GM10847 (cell line): ENCODE measurements around the gene TMEM131.

Experiments used
- POLR2A ChIP-seq: IDR thresholded peaks from 2 replicates; pipeline ENCODE4 v1.6.1; 2011; ENCODE audit not compliant: insufficient read length; ENCODE audit errors: extremely low read depth

Gene TMEM131

GRCh38 chr2:97717613-97717995 lies 278.1 kb downstream of the TMEM131 start:
- no peak for TF ChIP-seq POLR2A

DNA sequence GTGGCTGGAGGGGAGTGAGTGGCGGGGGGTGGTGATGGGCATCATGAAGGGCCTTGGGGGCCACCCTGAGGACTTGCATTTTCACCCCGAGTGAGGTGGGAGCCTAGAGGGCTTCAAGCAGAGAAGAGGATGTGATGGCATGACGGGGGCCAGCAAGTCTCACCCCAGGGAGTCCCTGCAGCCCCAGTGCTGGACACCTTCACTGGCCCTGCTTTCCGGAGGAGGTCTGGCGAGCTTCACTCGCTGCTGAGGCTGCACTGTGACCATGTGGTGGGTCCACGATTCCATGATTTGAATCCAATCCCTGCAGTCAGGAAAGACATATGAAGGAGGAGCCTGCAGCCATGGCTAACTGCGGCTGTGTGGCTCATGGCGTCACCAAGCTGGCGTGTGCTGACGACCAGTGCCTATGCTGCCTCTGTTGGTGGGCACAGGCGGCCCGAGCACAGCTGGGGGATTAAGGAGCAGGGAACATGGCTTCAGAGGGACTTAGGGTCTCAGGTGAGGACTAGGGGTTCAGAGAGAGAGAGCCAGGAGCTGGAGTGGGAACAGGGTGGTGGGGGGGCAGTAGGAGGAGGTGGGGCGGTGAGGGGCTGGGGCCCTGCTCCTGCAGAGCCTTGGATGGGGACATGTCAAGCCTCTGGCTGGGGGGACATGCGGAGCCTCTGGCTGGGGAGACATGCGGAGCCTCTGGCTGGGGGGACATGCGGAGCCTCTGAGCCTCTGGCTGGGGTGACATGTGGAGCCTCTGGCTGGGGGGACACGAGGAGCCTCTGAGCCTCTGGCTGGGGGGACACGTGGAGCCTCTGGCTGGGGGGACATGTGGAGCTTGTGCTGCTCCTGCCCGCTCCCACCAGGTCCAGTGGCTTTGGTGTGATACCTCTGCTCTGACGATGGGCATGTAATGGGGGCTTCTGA lies 278.8 kb downstream of the TMEM131 start:
- no peak for TF ChIP-seq POLR2A

GRCh38 chr2:97715951-97716694 lies 279.6 kb downstream of the TMEM131 start:
- TF ChIP-seq POLR2A: no peak

- no peak for TF ChIP-seq POLR2A
Observed at GRCh38 chr2:97714950-97715652, 280.6 kb downstream of the TMEM131 start.

DNA sequence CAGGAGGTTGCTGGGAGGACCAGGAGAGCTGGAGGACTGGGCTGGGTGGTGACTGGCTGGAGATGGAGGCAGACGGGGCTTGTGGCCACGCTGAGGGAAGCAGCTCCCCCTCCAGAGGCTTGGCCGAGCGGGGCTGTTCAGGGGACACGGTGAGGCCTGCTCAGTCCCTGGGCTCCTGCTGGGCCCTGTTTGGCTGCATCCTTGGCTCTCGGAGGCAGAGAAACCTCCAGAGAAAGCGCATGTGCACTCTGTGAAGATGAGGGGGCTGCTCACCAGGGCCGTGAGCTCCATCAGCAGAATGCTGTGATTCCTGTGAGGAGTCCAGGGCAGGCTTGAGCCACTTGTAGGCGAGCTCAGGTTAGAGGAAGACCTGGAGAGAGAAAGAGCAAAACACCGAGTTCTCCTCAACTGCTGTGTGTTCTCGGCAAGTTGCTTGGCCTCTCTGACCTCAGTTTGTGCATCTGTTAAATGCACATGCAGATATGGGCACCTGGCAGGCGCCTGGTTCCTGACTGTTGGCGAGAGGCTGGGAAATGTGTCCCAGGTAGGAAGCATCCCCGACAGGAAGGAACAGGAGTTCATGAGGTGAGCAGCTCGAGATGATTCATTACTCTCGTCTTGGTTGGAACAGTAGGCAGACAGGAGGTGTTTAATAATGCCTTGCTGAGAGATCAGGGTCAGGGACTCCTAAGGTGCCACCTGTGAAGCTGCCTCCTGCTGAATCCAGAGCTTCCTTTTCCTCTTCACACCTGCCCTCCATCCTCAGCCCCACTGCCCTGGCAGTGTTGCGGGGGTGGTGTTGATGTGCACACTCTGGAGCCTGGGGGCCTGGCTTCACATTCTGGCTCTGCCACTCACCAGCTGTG lies 281.4 kb downstream of the TMEM131 start:
- no peak for TF ChIP-seq POLR2A

DNA sequence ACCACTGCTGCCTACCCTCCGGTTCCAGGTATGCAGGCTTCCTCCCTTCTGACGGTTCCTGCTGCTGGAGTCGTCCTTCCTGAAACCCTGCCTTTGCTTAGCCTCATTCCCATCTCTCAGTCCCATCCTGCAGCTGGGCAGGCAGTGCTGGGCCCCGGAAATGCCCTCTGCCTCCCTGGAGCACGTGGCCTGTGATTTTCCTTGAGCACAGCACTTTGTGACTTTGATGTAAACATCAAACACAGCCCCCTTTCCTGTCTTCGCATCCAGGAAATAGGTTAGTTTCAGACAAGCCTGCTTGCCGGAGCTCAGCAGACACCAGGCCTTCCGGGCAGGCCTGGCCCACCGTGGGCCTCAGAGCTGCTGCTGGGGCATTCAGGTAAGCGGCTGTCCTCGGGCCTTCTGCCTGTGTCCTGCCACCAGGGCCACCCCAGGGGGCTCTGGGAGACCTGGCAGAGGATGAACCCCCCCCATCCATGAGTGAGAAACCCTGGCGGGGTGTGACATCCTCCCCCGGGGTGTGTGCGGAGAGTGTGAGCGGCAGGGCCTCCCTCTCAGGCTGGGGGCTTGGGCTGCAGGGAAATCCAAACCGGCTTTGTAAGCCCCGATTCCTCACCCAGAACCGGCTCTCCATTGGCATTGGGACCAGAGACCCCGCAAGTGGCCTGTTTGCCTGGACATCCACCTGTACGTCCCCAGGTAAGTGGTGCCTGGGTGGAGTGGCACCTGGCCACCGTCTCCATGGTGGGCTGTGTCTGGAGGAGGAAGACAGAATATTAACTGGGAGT lies 282.3 kb downstream of the TMEM131 start, which contains the start of gene ZAP70:
ZAP70 (plus strand) TSS at position 281 of the 788 bp plus-strand sequence. CDS start 10,461 bp downstream, outside the sequence.
- no peak for TF ChIP-seq POLR2A

DNA sequence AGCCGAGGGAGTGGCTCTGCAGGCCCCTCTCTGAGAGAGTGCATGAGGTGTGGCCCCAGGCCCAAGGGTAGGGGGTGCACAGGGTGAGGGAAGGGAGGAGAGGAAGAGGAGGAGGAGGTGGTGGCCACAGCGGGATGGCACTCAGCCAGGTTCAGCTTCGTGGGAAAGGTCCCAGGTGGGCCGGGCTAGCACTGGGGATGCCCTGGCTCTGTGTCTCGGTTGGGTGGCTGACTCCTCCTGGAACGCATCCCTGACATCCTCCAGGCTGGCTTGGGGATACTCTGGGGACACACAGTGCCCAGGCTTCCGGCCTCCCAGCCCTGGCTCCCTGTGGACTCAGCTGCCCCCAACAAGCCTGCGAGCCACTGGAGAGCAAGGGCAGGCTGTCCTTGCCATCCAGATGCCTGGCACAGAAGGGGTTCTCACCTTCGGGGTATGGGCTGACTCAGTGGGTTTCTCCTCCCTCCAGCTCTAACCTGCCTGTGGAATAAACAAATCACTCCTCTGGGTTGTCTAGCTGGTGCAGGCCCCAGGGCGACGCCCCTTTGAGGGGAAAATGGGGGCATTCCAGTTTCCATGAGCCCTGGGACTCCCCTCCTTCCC lies 283.0 kb downstream of the TMEM131 start:
- no peak for TF ChIP-seq POLR2A

DNA sequence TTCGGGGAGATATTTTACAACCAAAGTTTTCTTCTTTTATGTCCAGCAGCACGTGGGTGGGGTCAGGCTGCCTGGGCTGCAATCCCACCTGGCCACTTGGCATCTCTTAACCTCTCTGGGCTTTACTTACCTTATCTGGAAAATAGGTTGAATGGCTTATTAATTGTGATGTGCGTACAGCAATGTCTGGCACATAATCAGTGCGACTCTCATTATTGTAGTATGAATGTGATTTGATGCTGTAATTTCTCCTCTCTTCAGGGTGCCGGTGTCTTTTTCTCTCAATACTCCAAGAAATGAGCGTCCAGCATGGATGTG lies 284.4 kb downstream of the TMEM131 start:
- TF ChIP-seq POLR2A: no peak

DNA sequence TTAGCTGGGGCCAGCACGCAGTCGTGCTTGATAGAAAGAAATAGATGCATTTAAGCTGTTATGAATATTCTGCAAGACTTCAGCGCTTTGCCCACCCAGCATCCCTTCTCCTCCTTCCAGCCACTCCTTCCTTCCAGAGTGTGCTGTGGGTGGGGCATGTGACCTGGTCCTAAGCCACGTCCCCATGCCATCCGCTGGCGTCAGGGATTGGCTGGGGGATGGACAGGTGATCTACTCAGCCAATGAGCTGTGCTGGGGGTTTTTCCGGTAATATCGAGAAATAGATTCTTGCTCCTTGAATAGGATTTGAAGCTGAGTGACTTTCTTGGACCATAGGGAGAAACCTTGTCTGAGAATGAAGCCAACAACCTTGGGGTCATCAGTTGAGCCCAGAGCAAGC lies 287.1 kb downstream of the TMEM131 start:
- TF ChIP-seq POLR2A: no peak

- TF ChIP-seq POLR2A: no peak
Observed at GRCh38 chr2:97708048-97708380, 287.7 kb downstream of the TMEM131 start.

DNA sequence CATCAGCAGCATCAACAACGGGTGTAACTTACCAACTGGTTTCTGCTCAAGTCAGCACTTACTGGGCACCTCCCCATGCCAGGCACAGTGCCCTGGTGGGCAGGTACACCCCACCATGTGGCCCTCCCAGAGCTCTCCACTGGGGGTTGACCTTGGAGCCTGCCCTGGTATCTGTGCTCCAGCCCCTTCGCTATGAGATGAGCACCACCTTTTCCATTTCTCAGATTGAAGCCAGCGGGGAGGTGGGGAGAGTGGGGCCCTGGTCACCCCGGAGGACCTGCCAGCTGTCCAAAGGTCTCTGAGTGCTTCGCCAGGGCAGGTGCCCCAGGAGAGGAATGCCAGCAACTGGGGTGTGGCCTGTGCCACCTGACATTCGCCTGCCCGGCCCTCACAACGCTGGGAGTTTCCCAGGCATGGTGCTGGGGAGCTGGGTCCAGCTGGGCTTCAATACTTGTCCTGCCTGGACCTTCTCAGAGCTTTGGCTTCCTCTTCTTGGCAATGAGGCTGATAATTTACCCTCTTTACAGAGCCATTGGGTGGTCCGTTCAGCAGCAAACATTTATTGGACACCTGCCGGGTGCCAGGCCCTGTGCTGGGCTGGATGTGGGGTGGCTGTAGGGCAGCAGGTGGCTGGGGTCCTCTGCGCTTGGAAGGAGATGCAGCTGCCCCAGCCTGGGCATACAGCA lies 288.2 kb downstream of the TMEM131 start:
- TF ChIP-seq POLR2A: no peak

DNA sequence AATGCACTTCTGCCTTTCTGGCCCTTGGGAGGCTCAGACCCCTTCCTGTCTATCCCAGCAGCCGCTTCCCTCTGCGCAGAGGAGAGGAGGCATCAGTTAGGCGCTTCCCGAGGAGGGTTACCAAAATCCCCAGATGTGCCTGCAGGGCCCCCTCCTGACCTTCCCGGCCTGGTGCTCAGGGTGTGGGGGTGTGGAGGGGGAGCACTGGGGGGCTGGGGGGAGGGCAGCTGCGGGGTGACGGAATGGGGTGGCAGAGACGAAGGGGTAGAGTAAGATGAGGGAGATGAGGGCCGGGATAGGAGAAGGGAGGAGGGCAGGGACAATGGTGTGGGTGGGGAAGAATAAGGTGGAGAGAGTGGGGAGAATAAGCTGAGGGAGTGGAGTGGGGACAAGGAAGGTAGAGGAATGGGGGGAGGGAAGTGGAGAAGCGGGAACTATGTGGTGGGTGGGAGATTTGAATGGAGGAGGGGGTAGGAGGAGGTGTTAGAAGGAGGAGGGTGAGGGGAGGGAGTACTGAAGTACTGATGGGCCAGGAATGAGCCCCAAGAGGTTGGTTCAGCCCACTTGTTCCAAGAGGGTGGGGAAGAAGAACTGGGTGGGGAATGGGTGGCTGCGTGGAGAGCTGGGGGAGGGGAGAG lies 288.9 kb downstream of the TMEM131 start:
- no peak for TF ChIP-seq POLR2A
